ENCODE results near the gene HOXD13.

- no peak for TF ChIP-seq POLR2A (IDR thresholded peaks at IDR 0.05)
- TF ChIP-seq CTCF (IDR thresholded peaks at IDR 0.05), result no peak
Measured at GRCh38 chr2:176084611-176085119, 7.9 kb upstream of the HOXD13 start.
